Psoas muscle (tissue), 8 donors: ENCODE data around the gene FAS. TPM values are rescaled to one million over a fixed set of nuclear protein-coding genes. Genes with fewer than 3 reads are reported as not detected.

Source experiments
- ATAC-seq, 4 donors: fragments of 200-7000 bp; cut with Tn5 transposase; one replicate each; pipeline ENCODE4 v1.9.1; 2020; ENCODE audit warnings: moderate library complexity in 3 of 4, mild to moderate bottlenecking in 2 of 4
- DNase-seq, 2 donors: peaks; one replicate each; pipeline ENCODE4 v3.0.0-alpha.2; 2020
- H3K27ac ChIP-seq: fragments of 200-600 bp; one replicate; pipeline ENCODE4 v1.8.0; 2022
- H3K27me3 ChIP-seq, 3 donors: fragments of 200-600 bp in 1 of 3; one replicate each; pipeline versions ENCODE4 v1.6.1 to v1.8.0; 2013 to 2022; ENCODE audit warnings: low read length in 2 of 3, mild to moderate bottlenecking in 2 of 3, moderate library complexity in 1 of 3; ENCODE audit not compliant: insufficient read depth in 3 of 3
- H3K36me3 ChIP-seq, 2 donors: fragments of 200-600 bp in 1 of 2; one replicate each; pipeline versions ENCODE4 v1.6.1 to v1.8.0; 2013 to 2022; ENCODE audit warnings: low read depth in 1 of 2, mild to moderate bottlenecking in 1 of 2, moderate library complexity in 1 of 2; ENCODE audit not compliant: insufficient read depth in 1 of 2
- H3K4me1 ChIP-seq: fragments of 200-600 bp; one replicate; pipeline ENCODE4 v1.8.0; 2022
- H3K4me3 ChIP-seq: fragments of 200-600 bp; one replicate; pipeline ENCODE4 v1.8.0; 2022; ENCODE audit warnings: mild to moderate bottlenecking
- H3K9me3 ChIP-seq: fragments of 200-600 bp; one replicate; pipeline ENCODE4 v1.8.0; 2022
- WGBS, 3 donors: extraction: QIAGEN DNeasy Blood & Tissue Kit; methylation state at CpG; one replicate each; pipeline versions ENCODE4 v1.1.6 to v1.1.7; 2013; 5-methylcytosine and 5-hydroxymethylcytosine counted together
- intact Hi-C, 2 donors: fragments of 100-400 bp; cut with DNase I; formaldehyde crosslinking; loops; one replicate each; pipeline versions ENCODE4 v1.11.0 to v1.14.2; 2022
- polyA plus RNA-seq, 3 donors: library from polyadenylated mRNA; stranded (reverse); fragments of 200-250 nt; gene quantifications; one replicate each; pipeline ENCODE4 v1.2.3, GENCODE V29; 2013
- total RNA-seq, 4 donors: library from RNA; stranded (reverse); fragmentation: NEBNext Ultra II Directional in 2 of 4; extraction: Animal tissue kit (Norgen Biotek cat#: 25700) in 2 of 4; gene quantifications; one replicate each; pipeline versions ENCODE4 v1.2.1 to v1.2.4, GENCODE V29; 2021 to 2023
- TF ChIP-seq, protein P1 (sequence below): fragments of 200-600 bp; IDR thresholded peaks from one replicate; pipeline ENCODE4 v1.8.0; 2022; ENCODE audit warnings: antibody characterized with exemption
- donor health status: healthy with polysubstance abuse.
- donor health status: DM: no; HTN: no; CAD: no; lungs with moderate emphysema.
- donor health status: Bipolar disorder and iron deficiency.
- donor health status: healthy.
- donor health status: DM: yes; HTN: yes; CAD: no.
- donor health status: DM: no; HTN: no; CAD: no.
- donor health status: DM: no; HTN: no; CAD: no.
- donor health status: DM: yes; HTN: yes; CAD: no.

Gene FAS
- total and polyA plus RNA-seq, 7 donors = 1.1 to 3.8 (median 1.6) TPM

DNA sequence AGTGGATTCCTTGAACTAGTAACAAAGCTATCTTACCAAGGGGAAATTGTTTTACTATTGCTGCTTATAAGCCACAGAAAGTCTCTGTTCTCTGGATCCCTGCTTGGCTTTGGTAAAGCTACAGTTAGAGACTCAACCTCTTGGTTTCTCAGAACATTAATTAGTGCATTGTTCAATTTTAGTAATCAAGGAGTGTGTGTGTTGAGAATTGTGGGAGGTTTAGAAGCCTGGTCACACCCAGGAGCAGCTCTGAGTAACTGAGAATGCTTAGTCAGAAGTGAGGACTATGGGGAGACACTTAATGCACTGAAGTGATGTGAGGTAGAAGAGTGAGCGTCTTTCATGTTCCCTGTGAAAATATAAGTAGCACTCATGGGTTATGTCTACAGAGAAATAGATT lies 29.8 kb upstream of the FAS start:
- Histone ChIP-seq H3K4me3 (no peak overlapping the region), H3K9me3 (no peaks in the 10 kb centered on the region), H3K27ac (no peak overlapping the region), H3K36me3 (no peaks in the 10 kb centered on the region), H3K27me3 (no peaks in the 10 kb centered on the region), H3K4me1 (no peaks in the 10 kb centered on the region)
- ATAC-seq (no peak), DNase-seq (no peak)
- 98 to 100% (median 100%) methylated on average over 1 of the region's 1 CpG for WGBS, 3 donors
- TF ChIP-seq, protein P1, sequence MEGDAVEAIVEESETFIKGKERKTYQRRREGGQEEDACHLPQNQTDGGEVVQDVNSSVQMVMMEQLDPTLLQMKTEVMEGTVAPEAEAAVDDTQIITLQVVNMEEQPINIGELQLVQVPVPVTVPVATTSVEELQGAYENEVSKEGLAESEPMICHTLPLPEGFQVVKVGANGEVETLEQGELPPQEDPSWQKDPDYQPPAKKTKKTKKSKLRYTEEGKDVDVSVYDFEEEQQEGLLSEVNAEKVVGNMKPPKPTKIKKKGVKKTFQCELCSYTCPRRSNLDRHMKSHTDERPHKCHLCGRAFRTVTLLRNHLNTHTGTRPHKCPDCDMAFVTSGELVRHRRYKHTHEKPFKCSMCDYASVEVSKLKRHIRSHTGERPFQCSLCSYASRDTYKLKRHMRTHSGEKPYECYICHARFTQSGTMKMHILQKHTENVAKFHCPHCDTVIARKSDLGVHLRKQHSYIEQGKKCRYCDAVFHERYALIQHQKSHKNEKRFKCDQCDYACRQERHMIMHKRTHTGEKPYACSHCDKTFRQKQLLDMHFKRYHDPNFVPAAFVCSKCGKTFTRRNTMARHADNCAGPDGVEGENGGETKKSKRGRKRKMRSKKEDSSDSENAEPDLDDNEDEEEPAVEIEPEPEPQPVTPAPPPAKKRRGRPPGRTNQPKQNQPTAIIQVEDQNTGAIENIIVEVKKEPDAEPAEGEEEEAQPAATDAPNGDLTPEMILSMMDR = no peak
- intact Hi-C loops = no loop called here

DNA sequence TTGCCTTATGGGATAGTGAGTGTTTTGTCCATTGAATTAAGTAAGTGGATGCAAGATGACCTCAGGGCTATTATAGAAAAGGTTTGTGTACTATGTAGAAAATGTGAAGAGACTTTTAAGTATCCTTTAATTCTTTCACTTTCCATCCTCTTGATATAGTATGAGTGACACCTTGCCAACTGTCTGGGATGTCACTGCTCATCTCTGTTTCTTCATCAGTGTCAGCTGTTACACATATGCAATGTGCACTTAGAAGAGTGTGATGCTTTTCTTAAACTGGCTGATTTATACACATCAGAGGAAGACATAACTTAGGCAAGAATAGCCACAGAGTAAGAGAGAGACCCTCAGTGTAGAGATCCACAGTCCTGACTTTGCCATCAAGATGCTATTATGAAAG lies 29.3 kb upstream of the FAS start:
- ATAC-seq (no peak), DNase-seq (no peak)
- no peaks in the 10 kb centered on the region for H3K4me1 ChIP-seq
- TF ChIP-seq, protein P1 = no peak
- H3K9me3 ChIP-seq = no peaks in the 10 kb centered on the region
- no peaks in the 10 kb centered on the region for H3K36me3 ChIP-seq
- H3K27me3 ChIP-seq = no peaks in the 10 kb centered on the region
- no peak overlapping the region for H3K4me3 ChIP-seq
- intact Hi-C loops = no loop called here
- H3K27ac ChIP-seq = no peak overlapping the region

DNA sequence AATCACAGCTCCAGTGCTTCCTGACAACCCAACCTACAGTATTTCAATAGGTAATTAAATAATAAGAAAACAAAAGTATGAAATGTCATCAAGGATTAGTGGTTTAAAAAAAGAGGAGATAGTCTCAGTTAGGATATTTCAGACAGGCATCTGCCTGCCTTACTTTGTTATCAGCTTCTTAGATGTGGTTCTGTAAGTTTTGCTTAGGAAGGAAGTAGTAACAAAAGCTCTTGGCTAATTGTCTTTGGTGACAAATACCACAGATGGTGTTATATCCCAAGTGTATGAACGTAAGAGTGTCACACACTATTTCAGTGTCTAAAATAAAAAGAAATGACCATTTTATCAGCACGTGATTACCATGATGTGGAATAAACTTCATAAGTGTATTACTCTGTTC lies 28.3 kb upstream of the FAS start:
- ATAC-seq = no peak
- no peak for DNase-seq
- H3K4me3 ChIP-seq = no peak overlapping the region
- H3K9me3 ChIP-seq = no peaks in the 10 kb centered on the region
- H3K36me3 ChIP-seq = no peaks in the 10 kb centered on the region
- H3K27me3 ChIP-seq = no peaks in the 10 kb centered on the region
- no peaks in the 10 kb centered on the region for H3K4me1 ChIP-seq
- 63 to 69% (median 69%) methylated on average over 2 of the region's 2 CpGs for whole genome bisulfite sequencing, 3 donors
- TF ChIP-seq, protein P1 = no peak
- intact Hi-C loops = no loop called here
- no peak overlapping the region for H3K27ac ChIP-seq

DNA sequence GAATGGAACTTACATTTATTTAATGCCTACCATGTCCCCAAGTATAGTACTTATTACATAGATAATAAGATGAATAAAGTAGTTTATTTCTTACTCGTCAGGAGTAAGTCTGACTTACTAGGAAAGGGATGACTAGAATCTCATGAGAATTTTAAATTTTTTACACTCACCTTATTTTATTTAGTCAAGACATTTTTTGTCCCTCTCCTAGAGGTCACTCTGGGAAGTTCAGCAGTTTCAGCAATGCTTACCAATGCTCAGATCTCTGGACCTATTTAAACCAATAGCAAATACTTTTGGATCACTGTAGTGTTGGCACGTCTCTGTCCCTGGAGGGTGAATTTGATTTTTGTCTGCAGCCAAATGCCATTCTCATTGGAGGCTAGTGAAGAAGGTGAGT lies 27.3 kb upstream of the FAS start:
- Histone ChIP-seq H3K27me3 (no peaks in the 10 kb centered on the region), H3K36me3 (no peaks in the 10 kb centered on the region), H3K4me3 (no peak overlapping the region), H3K4me1 (no peaks in the 10 kb centered on the region), H3K27ac (no peak overlapping the region), H3K9me3 (no peaks in the 10 kb centered on the region)
- WGBS, 3 donors = 84 to 88% (median 88%) methylated on average over 2 of the region's 2 CpGs
- intact Hi-C loops = no loop called here
- no peak for ATAC-seq
- no peak for DNase-seq
- TF ChIP-seq, protein P1 = peak; percentile 9

DNA sequence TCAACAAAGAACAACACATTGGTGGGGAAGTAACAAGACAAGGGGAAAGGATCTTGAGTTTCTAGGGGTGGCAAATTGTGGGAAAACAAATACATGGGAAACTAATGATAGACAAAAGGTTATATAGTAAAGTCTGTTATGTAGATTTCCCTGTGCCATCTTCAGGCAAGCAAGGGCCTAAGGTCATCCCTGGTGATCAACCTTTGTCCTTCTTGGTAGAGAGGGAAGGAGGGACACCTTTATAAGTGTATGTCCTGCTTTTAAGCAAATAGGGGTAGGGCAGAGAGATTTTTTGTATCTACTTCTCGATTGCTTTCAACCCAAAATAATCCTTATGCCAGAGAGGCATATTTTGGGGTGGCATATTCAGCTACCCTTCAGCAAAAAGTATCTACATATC lies 26.2 kb upstream of the FAS start:
- H3K9me3 ChIP-seq = no peaks in the 10 kb centered on the region
- no peak overlapping the region for H3K4me3 ChIP-seq
- no peaks in the 10 kb centered on the region for H3K36me3 ChIP-seq
- H3K27me3 ChIP-seq = no peaks in the 10 kb centered on the region
- H3K27ac ChIP-seq = no peak overlapping the region
- intact Hi-C loops = no loop called here
- no peak for DNase-seq
- 73 to 81% (median 79%) methylated on average over 1 of the region's 1 CpG for WGBS, 3 donors
- ATAC-seq = no peak
- H3K4me1 ChIP-seq = no peaks in the 10 kb centered on the region
- TF ChIP-seq, protein P1 = no peak
